ENCODE results near the gene TMEM179.
"Not testable (repeated sequence)": the region's sequence is repeated elsewhere in the genome, so short reads cannot be mapped to it uniquely, and the experiment has no call there.

Gene TMEM179

GRCh38 chr14:104604458-104605449 is at the start of gene TMEM179:
TSS of gene TMEM179 (minus strand) at chr14:104604772. CDS start at chr14:104604741, 31 bp downstream.
- DNase-seq = peak; percentile 66

- no peak for DNase-seq
These were observed 49.5 kb upstream of the TMEM179 start for GRCh38 chr14:104654119-104654518.

GRCh38 chr14:104653130-104653920 is 48.8 kb upstream of the TMEM179 start:
- DNase-seq = not testable (repeated sequence)

GRCh38 chr14:104652386-104652785 is 47.8 kb upstream of the TMEM179 start:
- DNase-seq = no peak

- DNase-seq = no peak
These were observed 47.3 kb upstream of the TMEM179 start for GRCh38 chr14:104651876-104652260.

GRCh38 chr14:104650981-104651875 is 46.7 kb upstream of the TMEM179 start:
- no peak for DNase-seq

GRCh38 chr14:104650057-104650980 is 45.7 kb upstream of the TMEM179 start:
- peak; percentile 68 for DNase-seq

GRCh38 chr14:104647467-104648043 is 43.0 kb upstream of the TMEM179 start:
- no peak for DNase-seq

- DNase-seq = no peak
These were observed 40.2 kb upstream of the TMEM179 start for GRCh38 chr14:104644656-104645378.

- no peak for DNase-seq
These were observed 39.6 kb upstream of the TMEM179 start for GRCh38 chr14:104644091-104644635.

GRCh38 chr14:104643306-104643705 is 38.7 kb upstream of the TMEM179 start:
- DNase-seq = no peak

GRCh38 chr14:104642540-104642868 is 37.9 kb upstream of the TMEM179 start:
- no peak for DNase-seq

- DNase-seq = no peak
These were observed 37.4 kb upstream of the TMEM179 start for GRCh38 chr14:104641753-104642539.

GRCh38 chr14:104640681-104641080 is 36.1 kb upstream of the TMEM179 start:
- DNase-seq = no peak

GRCh38 chr14:104639885-104640548 is 35.4 kb upstream of the TMEM179 start:
- DNase-seq = peak; percentile 73

- DNase-seq = no peak
These were observed 34.9 kb upstream of the TMEM179 start for GRCh38 chr14:104639471-104639870.

- DNase-seq = no peak
These were observed 34.4 kb upstream of the TMEM179 start for GRCh38 chr14:104638927-104639450.

- no peak for DNase-seq
These were observed 33.6 kb upstream of the TMEM179 start for GRCh38 chr14:104638190-104638589.
